Neuronal stem cell (in vitro differentiated cells): ENCODE measurements around the gene ADRA2B.

ENCODE experiments used
- DNase-seq: peaks from one replicate; pipeline ENCODE4 v3.0.0-alpha.2; 2013; ENCODE audit warnings: low spot score
- H2AFZ ChIP-seq: one replicate; pipeline ENCODE4 v1.6.1; 2013; ENCODE audit warnings: mild to moderate bottlenecking, low read length, inconsistent platforms
- H2AK5ac ChIP-seq: 2 replicates; pipeline ENCODE4 v1.6.1; 2013; ENCODE audit warnings: low read depth, mild to moderate bottlenecking, inconsistent platforms, low read length, moderate library complexity, mixed read lengths
- H2BK120ac ChIP-seq: 2 replicates; pipeline ENCODE4 v1.6.1; 2013; ENCODE audit warnings: low read depth, mild to moderate bottlenecking, inconsistent platforms, low read length, moderate library complexity, mixed read lengths
- H2BK12ac ChIP-seq: one replicate; pipeline ENCODE4 v1.6.1; 2013; ENCODE audit warnings: low read length, inconsistent platforms
- H2BK15ac ChIP-seq: 2 replicates; pipeline ENCODE4 v1.6.1; 2013; ENCODE audit warnings: mild to moderate bottlenecking, low read length, inconsistent platforms, mixed read lengths
- H2BK5ac ChIP-seq: one replicate; pipeline ENCODE4 v1.6.1; 2013; ENCODE audit warnings: inconsistent platforms, mild to moderate bottlenecking, low read length, moderate library complexity
- H3K14ac ChIP-seq: one replicate; pipeline ENCODE4 v1.6.1; 2013; ENCODE audit warnings: low read length, inconsistent platforms
- H3K18ac ChIP-seq: 2 replicates; pipeline ENCODE4 v1.6.1; 2013; ENCODE audit warnings: low read length, inconsistent platforms
- H3K23ac ChIP-seq: 2 replicates; pipeline ENCODE4 v1.6.1; 2013; ENCODE audit warnings: low read depth, mild to moderate bottlenecking, mixed read lengths, low read length, inconsistent platforms; ENCODE audit not compliant: poor library complexity
- H3K27ac ChIP-seq: replicated peaks from 3 replicates; pipeline ENCODE4 v1.5.1; 2013; ENCODE audit warnings: low read length, inconsistent platforms
- H3K27me3 ChIP-seq, 3 experiments: 2 replicates each; pipeline ENCODE4 v1.6.1; 2013; ENCODE audit warnings: low read length in 3 of 3, mild to moderate bottlenecking in 2 of 3, inconsistent platforms in 1 of 3, low read depth in 1 of 3, mixed read lengths in 1 of 3, moderate library complexity in 1 of 3; ENCODE audit not compliant: control insufficient read depth in 3 of 3, insufficient read depth in 3 of 3
- H3K36me3 ChIP-seq, 2 donors: replicated peaks in 1 of 2; 2 replicates each; pipeline ENCODE4 v1.6.1; 2013; ENCODE audit warnings: low read length in 2 of 2; ENCODE audit not compliant: control insufficient read depth in 2 of 2, insufficient read depth in 2 of 2
- H3K4ac ChIP-seq: 2 replicates; pipeline ENCODE4 v1.6.1; 2013; ENCODE audit warnings: inconsistent platforms, mild to moderate bottlenecking, low read length, moderate library complexity
- H3K4me1 ChIP-seq, 2 donors: 1 replicate in 1 of 2; 2 replicates in 1 of 2; pipeline ENCODE4 v1.6.1; 2013; ENCODE audit warnings: low read length in 2 of 2, low read depth in 1 of 2; ENCODE audit not compliant: control insufficient read depth in 2 of 2, insufficient read depth in 1 of 2
- H3K4me2 ChIP-seq: one replicate; pipeline ENCODE4 v1.6.1; 2013; ENCODE audit warnings: mild to moderate bottlenecking, low read length, inconsistent platforms; ENCODE audit not compliant: insufficient read depth, poor library complexity, severe bottlenecking
- H3K4me3 ChIP-seq, 2 donors: 2 replicates each; pipeline ENCODE4 v1.5.1; 2013; ENCODE audit warnings: low read length in 2 of 2, mild to moderate bottlenecking in 2 of 2, inconsistent platforms in 1 of 2, moderate library complexity in 1 of 2
- H3K79me1 ChIP-seq: one replicate; pipeline ENCODE4 v1.6.1; 2013; ENCODE audit warnings: low read depth, mild to moderate bottlenecking, inconsistent platforms, low read length, moderate library complexity
- H3K9ac ChIP-seq: one replicate; pipeline ENCODE4 v1.6.1; 2013; ENCODE audit warnings: mild to moderate bottlenecking, low read depth, low read length, inconsistent platforms; ENCODE audit not compliant: poor library complexity
- H3K9me3 ChIP-seq, 2 donors: replicated peaks in 1 of 2; 2 replicates each; pipeline versions ENCODE3 to v1.6.1; 2013; ENCODE audit warnings: low read length in 2 of 2, mild to moderate bottlenecking in 2 of 2, inconsistent platforms in 1 of 2, low read depth in 1 of 2, mixed read lengths in 1 of 2, moderate library complexity in 1 of 2; ENCODE audit not compliant: control insufficient read depth in 2 of 2, insufficient read depth in 1 of 2
- H4K8ac ChIP-seq: one replicate; pipeline ENCODE4 v1.6.1; 2013; ENCODE audit warnings: low read depth, mild to moderate bottlenecking, inconsistent platforms, low read length, moderate library complexity
- H4K91ac ChIP-seq: one replicate; pipeline ENCODE4 v1.6.1; 2013; ENCODE audit warnings: low read length, low read depth, mild to moderate bottlenecking, inconsistent platforms; ENCODE audit not compliant: poor library complexity
- WGBS, 2 donors: extraction: QIAGEN DNeasy Blood & Tissue Kit; methylation state at CpG; one replicate each; pipeline ENCODE4 v1.1.7; 2013; ENCODE audit warnings: missing lambda C conversion rate in 2 of 2, mixed read lengths in 1 of 2; ENCODE audit not compliant: insufficient read length in 2 of 2, insufficient replicate concordance in 1 of 2; ENCODE audit errors: extremely low coverage in 2 of 2; 5-methylcytosine and 5-hydroxymethylcytosine counted together

The ADRA2B gene

GRCh38 chr2:96154506-96155380, 38.4 kb upstream of the ADRA2B start:
- no CpG with 5 or more reads among the region's 16 CpGs for WGBS, 2 donors
- Histone ChIP-seq H2BK15ac (peak overlapping the region; percentile 3), H3K9ac (peak overlapping the region; percentile 61), H3K4ac (peak overlapping the region; percentile 43), H2AK5ac (peak overlapping the region; percentile 9), H3K14ac (peak overlapping the region; percentile 73), H3K9me3 (no peaks in the 10 kb centered on the region), H3K27ac (no peak overlapping the region), H3K4me1 (peaks cover 16 to 22% of the 10 kb centered on the region in 2 donors), H3K4me3 (no peak overlapping the region), H3K27me3 (peaks cover 0 to 4% (median 0%) of the 10 kb centered on the region in 3 experiments), H2BK5ac (no peak overlapping the region), H3K23ac (peak overlapping the region; percentile 49), H3K4me2 (no peak overlapping the region), H4K8ac (no peak overlapping the region), H2BK12ac (peak overlapping the region; percentile 24), H3K79me1 (no peaks in the 10 kb centered on the region), H2AFZ (peak overlapping the region; percentile 39), H3K36me3 (no peaks in the 10 kb centered on the region), H4K91ac (no peak overlapping the region), H2BK120ac (peak overlapping the region; percentile 53), H3K18ac (peak overlapping the region; percentile 81)
- no peak for DNase-seq

DNA sequence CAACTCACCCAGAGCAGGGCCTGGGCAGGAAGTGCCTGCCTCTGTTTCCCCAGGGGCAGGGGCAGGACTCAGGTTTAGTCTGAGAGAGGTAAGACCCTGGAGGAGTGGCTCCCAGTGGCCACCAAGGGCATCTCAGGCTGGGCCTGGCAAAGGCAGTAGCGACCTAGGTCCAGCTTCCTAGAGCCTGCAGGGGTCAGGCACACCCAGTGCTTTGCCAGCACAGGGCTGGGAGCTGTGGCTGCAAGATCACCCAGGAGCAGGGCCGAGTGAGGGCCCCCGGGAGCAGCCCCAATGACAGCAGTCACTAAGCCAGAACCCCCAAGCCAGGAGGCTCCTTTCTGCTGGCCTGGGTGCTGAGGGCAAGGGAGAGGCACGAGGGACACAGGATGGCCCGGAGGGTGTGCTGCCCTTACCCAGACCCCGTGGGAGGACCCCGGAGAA, 37.6 kb upstream of the ADRA2B start:
- no peaks in the 10 kb centered on the region for H3K9me3 ChIP-seq
- no peak overlapping the region for H3K4me2 ChIP-seq
- H4K91ac ChIP-seq = no peak overlapping the region
- peak overlapping the region; percentile 9 for H2AK5ac ChIP-seq
- H3K4me3 ChIP-seq = no peak overlapping the region
- no peak overlapping the region for H4K8ac ChIP-seq
- H2BK12ac ChIP-seq = no peak overlapping the region
- H2BK15ac ChIP-seq = peak overlapping the region; percentile 3
- H3K4me1 ChIP-seq = peaks cover 17 to 22% of the 10 kb centered on the region in 2 donors
- H3K4ac ChIP-seq = no peak overlapping the region
- no peak overlapping the region for H3K27ac ChIP-seq
- no peak overlapping the region for H2BK5ac ChIP-seq
- H2BK120ac ChIP-seq = peak overlapping the region; percentile 77
- H3K14ac ChIP-seq = peak overlapping the region; percentile 73
- no peak overlapping the region for H3K23ac ChIP-seq
- no peak overlapping the region for H2AFZ ChIP-seq
- no peaks in the 10 kb centered on the region for H3K36me3 ChIP-seq
- no CpG with 5 or more reads among the region's 7 CpGs for WGBS, 2 donors
- no peak for DNase-seq
- H3K27me3 ChIP-seq = peaks cover 0 to 6% (median 0%) of the 10 kb centered on the region in 3 experiments
- H3K79me1 ChIP-seq = no peaks in the 10 kb centered on the region
- H3K9ac ChIP-seq = no peak overlapping the region
- H3K18ac ChIP-seq = peak overlapping the region; percentile 51

- Histone ChIP-seq H3K27ac (no peak overlapping the region), H3K14ac (no peak overlapping the region), H3K23ac (peak overlapping the region; percentile 10), H3K9ac (peak overlapping the region; percentile 38), H3K4ac (no peak overlapping the region), H3K9me3 (no peaks in the 10 kb centered on the region), H3K4me3 (peak overlapping the region in 1 of 2 donors; percentile 60), H4K8ac (no peak overlapping the region), H2AFZ (peak overlapping the region; percentile 78), H3K79me1 (no peaks in the 10 kb centered on the region), H2AK5ac (peak overlapping the region; percentile 9), H2BK5ac (peak overlapping the region; percentile 80), H2BK15ac (peak overlapping the region; percentile 3), H3K27me3 (peaks cover 0 to 13% (median 0%) of the 10 kb centered on the region in 3 experiments), H3K36me3 (no peaks in the 10 kb centered on the region), H3K4me1 (peaks cover 23 to 27% of the 10 kb centered on the region in 2 donors), H3K4me2 (no peak overlapping the region), H3K18ac (peak overlapping the region; percentile 73), H2BK12ac (no peak overlapping the region), H4K91ac (no peak overlapping the region), H2BK120ac (peak overlapping the region; percentile 77)
- no peak for DNase-seq
- no CpG with 5 or more reads among the region's 7 CpGs for WGBS, 2 donors
Measured at GRCh38 chr2:96153291-96153713, 36.9 kb upstream of the ADRA2B start.
